Left hindlimb (tissue), 1 donor: ENCODE measurements around the gene MSL3B.

Experiments
- DNase-seq: peaks from one replicate; pipeline ENCODE4 v3.0.0-alpha.2; 2018

MSL3B gene

DNA sequence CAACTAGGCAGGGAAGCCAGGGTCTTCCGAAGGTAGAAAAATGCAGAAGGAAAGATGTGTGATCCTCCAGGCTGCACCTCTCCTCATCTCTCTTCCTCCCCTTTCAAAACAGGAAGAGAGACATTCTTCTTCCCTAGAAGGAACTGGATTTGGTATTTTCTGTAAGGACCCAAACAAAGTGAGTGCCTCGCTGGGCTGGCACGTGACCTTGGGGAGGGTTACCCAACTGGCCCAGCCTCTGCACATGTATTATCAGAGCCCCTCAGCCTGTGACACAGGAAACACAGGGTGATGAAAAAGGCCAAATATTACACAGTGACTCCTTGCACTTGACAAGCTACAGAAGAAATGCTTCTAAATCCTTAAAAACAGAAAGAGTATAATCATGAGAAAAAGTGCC is 16.1 kb downstream of the MSL3B start:
- no peak for DNase-seq

DNA sequence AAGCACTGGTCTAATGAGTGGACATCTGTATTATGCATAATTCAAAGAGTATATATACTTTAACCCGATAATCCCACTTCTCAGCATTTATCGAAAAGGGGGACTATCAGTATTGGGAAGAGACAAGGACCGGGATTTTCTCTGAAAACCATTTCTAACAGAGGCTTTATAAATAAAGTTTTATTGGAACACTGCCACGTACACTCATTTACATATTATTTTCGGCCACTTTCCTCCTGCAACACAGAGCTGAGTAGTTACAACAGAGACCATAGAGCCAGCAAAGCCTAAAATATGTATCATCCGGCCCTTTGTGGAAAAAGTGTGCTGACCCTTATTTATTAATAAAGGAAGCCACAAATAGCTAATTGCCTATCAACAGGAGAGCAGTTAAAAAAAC is 17.0 kb downstream of the MSL3B start:
- DNase-seq, result no peak

DNA sequence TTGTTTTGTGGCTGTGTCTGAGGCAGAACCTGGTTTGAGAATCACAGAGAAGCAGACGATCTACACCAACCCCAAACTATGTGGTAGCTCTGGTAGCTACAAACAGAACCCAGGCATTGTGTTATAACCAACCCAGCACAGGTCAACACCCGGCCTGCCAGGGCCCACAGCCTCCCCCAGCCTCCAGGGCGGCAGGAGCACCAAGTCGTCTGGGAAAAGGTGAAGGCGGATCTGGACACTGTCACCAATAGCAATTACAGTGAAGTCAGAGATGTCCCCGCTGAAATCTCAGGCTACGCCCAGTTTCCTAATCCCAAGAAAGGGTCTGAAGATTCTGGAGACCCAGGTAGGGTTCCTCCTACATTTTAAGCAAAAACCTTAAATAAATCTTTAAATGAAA is 17.4 kb downstream of the MSL3B start:
- no peak for DNase-seq

DNA sequence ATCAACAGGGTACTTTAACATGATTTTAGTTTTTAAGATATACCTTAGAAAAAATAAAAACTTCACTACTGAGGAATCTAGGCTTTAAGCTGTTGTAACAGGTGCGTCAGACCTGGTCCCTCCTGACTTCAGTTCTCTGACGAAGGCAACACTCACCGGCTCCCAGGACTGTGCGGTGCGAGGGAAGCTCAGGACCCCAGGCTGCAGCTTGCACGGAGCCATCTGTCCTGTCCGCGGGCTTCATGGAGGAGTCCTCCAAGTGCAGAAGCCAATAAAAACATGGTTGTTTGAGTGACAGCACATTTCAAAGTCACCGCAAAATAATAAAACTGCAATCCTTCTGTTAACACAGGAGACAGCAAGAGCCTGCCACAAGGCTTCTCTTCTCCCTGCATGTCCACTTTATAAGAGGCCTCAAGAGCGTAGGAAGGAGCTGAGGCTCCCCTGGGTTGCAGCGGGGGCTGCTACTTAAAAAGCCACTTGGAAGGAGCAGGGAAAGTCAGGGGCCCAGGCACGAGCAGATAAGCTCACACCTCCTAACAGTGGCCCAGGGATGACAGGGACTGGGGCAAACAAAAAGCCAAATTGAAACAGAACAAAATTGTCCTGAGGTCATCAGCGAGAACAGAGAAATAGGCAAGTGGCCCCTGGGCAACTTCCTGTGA is 18.4 kb downstream of the MSL3B start:
- no peak for DNase-seq

DNA sequence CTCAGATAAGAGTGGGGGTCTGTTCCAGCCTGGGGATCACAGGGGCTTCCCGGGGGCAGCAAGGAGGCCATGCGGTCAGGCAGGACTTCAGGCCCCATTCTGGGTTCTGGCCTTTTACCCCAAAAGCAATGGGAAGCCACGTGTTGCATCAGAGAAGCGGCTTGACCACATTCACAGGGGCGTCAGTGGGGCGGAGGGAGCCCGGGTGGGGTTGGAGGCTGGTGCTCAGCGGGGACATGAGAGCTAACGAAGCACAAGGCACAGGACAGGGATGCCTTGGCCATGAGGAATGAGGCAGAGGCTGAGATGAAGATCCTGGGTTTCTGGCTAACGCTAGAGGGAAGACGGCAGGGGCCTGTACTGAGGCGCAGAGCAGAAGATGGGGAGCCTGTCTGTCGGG is 19.9 kb downstream of the MSL3B start:
- no peak for DNase-seq

DNA sequence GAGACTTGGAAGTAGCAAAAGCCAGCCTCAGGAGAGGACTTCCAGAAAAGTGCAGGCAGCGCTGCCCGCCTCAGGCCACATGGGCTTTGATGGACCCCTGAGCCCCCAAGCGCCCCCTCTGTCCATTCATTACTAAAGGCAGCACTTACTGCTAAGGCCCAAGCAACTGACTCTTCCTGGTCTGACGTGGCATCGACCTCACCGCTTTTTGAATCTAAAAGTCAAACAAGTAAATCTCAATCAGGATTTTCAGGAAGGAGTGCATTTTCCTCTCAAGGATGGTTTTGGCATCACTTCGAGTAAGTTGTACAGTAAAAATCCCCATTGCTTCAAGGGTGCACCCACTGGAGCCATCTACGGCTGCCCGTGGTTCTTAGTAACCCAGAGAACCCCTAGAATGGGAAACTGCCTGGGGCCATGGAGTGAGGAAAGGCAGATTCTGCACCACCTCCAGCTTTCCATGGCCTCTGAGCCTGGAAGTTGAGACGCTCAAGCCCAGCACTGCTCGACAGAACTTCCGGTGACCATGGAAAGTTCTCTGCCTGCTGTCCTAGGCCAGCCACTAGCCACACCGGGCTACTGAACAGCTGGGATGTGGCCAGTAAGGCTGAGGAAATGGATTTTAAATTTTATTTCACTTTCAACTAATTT is 20.8 kb downstream of the MSL3B start:
- DNase-seq, result no peak

DNA sequence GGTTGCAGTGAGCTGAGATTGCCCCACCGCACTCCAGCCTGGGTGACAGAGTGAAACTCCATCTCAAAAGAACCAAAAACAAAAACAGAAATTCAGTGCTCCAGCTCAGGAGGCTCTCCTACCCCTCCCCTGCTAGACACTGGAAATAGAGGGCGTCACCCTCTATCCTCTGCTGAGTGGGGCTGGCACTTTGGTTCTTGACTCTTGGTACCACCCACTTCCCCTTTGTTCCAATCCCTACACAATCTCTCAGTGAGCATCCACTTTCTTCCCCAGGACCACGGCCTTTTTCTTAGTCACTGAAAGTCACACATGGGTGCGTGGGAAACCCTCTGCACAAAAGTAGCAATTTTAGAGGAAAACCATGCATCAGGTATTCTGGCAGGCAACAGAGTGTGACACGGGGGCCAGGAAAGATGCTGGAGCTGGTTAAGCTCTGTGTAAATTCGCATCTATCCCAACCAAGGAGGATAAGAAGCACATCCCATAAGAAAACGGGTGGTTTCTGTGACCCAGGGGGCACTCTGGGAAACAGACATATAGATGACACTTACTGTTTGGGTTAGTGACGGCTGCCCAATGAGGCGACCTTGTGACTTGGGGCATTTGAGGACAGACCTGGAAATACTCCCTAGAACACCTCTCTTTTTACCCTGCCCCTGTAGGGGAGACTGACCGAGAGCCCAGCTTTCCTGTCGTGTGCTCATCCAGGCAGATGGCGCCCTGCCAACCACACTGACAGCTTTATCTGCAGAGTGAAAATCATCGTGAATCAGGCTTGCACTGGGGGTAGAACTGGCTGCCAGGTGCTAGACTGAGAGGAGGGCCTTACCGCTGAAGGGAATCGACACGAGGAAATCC is 21.6 kb downstream of the MSL3B start:
- no peak for DNase-seq

DNA sequence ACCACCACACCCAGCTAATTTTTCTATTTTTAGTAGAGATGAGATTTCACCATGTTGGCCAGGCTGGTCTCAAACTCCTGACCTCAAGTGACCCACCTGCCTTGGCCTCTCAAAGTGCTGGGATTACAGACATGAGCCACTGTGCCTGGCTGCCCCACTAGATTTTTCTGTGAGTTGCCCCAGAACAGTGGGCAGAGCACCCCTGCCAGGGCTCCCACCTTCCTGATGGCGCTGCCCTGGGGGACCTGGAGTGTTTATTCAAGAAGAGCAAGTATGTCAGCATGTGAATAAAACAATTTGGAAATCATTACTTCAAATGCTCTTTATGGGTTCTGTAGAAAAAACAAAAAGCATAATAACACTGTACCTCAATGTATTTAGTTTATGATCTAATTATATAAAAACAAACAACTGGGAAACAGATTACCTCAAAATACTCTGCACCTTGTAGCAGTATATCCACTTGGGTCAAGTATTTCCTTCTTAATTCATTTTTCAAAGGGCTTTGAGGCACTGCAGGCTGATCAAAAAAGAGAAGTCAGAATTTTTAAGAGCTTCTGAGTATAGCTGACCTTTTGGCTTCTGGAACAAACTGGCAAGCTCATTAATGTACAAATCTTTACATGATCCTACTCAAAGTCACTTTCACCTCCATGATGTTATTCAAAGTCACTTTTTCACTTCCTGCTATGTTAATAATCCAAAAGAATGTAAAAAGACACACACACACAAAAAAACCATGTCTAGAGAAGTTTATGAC is 22.7 kb downstream of the MSL3B start:
- no peak for DNase-seq

DNA sequence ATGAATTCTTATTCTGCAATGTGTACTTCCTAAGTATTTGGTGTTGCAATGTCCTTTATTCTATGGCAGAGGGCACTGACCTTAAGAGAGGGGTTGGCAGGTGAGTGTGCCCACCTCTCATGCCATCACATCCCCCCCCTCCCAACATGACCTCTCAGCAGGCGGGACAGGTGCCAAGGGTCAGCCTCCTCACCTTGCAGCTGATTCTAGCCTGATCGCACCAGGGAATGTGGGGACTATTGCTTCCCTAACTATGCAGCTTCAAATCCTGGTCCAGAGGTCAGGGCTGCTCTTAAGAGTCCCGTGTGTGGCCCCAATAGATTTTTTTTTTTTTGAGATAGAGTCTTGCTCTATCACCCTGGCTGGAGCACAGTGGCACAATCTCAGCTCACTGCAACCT is 23.4 kb downstream of the MSL3B start:
- no peak for DNase-seq

DNA sequence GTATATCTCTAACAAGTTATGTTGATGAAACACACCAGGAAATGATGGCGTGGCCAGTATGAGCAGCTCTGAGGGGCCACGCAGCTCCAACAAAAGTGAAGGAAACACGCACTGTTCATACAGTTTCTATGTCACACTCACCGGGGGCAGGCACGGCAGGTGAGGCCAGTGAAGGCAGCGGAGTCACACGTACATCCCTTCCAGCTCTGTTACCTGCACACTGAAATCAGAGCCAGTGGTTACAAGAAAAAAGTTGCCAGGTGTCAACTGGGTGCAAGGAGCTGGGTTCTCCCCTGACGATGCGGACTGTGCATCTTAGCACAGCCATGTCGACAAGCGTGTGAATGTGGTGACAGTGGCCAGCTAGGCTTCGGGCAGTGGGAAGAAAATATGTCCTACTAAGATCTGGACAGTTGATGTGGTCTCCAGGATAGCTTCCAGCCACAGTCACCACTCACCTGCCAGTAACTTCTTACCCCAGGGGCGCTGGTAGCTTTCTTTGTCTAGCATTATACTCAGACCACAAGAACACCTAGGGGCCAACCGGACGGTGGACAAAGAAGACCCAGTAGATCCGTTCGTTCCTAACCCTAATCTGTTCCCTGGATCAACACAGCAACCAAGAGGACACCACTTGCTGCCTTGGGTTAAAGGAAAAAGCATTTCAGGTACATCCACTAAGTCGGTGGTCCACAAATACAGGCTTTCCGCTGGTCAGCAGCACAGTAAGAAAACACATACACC is 23.9 kb downstream of the MSL3B start:
- no peak for DNase-seq

DNA sequence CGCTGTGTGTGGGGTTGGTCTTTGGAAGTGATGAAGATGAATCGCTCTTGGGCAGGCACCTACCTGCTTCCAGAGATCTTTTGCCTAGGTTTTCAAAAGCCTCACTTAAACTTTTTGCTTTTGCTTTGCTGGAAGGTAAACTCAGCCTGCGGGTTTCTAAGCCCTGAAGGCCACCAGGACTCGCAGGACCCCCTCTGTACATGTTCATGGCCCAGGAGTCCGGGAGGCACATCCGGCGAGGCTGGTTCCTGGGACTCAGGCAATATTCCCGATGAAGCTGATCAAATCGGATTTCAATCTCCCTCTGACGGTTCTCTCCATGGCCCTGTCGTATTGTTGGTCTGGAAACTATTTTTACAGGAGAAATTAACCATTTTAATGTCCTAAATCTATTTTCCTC is 27.0 kb downstream of the MSL3B start:
- no peak for DNase-seq

DNA sequence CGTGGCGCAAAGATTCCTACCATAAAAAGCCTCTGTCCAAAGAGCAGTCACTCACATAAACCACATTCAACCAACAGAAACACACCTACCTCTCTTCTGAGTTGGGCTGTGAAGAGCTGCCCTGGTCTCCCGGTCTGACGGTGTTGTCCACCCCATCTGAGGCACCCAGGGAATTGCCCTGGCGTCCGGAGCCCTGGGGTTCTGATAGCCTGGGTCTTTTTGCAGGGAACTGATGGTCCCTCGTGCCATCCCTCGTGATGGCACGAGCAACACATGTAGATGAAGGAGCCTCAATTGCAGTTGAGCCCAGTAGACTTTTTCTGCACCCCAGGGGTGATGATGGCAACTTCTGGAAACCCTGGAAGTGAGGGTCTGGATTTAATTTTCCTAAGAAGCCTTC is 27.7 kb downstream of the MSL3B start:
- no peak for DNase-seq

DNA sequence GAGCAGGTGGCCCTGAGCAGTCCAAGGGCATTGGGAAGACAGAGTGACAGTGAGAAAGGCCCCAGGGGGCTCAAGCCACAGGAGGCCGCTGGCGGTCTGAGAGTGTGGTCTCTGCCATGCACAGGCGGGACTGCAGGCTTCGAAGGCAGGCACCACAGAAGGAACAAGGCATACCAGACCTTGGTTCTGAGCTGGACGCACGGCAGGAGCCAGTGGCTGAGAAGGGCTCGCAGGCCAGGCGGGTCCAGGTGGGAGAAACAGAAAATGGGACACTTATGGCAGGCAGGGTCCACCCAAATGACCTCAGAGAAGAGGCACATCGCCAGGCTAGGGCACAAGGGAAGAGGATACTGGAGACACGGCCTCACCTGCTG is 28.8 kb downstream of the MSL3B start:
- DNase-seq, result no peak

DNA sequence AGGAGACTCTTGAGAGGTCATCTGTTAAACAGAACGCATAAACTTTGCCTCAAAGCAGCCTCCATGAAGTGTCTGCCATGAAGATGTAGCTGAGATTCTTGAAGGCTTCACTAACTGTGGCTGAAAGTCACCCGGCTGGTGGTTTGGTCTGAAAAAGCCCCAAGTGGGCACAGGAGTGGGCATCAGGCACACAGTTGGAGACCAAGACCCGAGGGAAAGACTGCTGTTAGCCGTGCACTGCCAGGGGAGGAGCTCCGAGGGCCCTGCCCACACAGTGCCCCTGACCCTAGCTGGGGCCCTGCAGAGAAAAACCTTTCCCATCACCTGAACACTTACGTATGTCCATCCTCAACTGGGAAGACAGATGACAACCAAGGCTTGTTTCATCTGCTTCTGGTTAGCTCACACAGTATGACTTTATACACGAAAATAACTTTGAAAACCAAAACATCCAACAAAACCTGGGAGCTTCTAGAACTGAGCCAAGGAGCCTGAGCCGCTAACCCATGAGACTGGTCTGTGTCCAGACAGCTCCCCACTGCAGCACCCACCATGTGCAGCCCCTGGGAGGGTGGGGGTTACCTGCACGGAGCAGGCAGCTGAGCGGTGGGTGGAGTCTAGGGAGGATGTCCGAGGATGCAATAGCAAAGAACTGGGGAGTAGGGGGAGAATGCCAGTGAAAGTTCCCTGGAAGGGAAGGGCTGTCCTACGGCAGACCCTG is 29.3 kb downstream of the MSL3B start:
- DNase-seq, result no peak

DNA sequence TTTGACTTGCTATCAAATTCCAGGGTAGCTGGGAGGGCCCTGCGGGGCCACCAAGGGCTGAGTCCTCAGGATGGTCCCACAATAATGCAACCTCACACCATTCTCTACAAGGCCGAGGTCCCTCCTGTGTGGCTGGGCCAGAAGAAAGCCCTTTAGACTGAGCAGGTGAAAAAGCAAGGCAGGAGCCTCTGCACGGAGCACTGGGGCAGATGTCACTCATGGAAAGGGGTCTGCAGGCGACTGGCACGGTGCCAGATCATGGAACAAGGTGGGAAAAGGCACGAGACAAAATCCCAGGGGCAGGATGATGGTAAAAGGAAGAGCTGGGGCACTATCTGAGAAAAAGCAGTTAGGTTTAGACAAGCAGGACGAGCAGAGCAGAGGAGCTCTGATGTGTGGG is 29.9 kb downstream of the MSL3B start:
- DNase-seq, result no peak

DNA sequence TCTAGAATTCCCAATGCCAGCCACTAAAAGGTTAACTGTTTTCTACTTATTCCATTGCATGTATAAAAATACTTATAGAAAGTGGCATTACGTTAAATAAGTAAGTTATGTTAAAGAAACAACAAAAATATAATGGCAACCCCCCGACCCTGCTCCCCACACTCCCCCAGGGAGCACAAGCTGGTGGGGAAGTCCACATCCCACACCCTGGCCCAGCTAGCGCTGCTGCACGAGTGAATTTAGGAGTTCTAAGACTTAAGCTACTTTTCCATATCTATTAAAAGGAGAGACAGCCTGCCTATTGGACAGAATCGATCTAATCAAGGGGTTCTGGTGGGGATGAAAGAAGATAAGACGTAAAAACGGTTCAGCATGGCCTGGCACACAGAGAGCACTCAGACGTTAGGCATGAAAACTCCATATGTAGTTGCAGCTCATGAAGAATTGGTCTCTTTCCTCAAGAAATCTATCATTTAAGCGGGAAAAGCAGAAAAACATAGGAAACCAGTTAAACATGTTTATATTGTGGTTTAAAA is 30.4 kb downstream of the MSL3B start:
- DNase-seq, result no peak

DNA sequence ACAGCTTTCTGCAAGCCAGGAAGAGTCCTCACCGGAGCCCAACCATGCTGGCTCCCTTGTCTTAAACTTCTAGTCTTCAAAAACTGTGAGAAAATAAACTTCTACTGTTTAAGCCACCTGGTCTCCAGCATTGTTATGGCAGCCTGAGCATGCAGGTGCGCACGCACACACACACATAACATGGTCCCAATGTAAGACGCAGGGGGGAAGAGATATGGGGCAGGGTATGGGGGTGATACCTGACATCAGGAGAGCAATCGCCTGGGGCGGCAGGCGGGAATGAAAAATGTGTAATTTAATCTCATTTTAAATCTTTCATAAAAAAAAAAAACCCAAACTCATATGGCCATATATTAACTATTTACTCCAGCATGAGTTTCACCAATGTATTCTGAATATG is 31.8 kb downstream of the MSL3B start:
- no peak for DNase-seq

DNA sequence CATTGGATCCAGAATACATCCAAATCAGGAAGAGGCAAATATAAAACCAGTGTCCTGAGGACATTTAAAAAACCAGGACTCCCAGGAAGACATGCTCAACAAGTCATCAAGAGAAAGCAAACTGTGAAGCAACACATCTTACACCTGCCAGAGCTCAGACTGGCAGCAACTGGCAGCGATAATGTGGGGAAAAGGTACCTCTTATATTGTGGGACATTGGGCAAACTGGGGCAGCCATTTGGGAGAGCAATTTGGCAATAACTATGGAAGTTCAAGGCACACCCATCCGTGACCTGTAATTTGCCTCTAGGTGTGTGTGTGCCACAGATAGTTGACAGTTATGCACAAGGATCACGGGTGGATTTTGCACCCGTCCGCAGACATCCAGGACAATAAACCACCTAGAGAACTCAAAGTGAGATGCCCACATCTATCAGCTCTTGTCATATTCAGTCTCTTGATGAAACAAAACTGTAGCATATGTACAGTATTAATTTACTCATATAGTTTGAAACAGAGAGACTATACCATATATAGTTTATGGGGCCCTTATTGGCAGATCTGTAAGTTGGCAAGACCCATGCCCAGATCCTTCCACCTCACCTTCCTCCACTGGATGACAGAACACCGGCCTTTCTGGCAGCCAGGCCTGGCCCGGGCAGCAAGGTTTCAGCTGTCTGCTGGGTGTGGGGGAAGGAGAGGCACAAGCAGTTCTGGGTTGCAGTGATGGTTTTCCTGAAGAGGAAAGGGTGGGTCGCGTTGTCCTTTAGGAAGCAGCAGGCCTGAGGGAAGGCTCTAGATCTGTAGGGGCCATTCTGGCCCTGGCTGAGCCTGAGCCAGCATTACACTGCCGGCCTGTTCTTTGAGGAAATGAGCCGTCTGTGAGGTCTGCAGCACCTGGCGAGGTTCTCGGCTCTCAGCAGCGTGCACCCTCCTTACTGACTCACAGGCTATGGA is 32.7 kb downstream of the MSL3B start:
- DNase-seq, result no peak

DNA sequence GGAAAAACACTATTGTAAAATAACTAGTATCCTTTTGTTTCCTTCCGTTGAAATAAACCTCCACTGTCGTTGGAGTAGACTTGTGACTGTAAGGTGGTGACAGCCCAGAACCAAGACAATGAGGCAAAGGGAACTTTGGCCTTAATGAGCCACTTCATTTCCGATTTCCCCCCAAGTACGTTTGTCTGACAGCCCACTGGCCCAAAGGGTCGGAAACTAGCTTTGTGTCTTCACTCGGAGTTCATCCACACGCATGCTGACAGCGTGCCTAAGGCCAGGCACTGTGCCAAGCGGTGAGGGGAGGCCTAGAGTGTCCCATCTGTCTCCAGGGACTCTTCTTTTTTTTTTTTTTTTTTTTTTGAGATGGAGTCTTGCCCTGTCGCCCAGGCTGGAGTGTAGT is 34.8 kb downstream of the MSL3B start:
- DNase-seq, result no peak

DNA sequence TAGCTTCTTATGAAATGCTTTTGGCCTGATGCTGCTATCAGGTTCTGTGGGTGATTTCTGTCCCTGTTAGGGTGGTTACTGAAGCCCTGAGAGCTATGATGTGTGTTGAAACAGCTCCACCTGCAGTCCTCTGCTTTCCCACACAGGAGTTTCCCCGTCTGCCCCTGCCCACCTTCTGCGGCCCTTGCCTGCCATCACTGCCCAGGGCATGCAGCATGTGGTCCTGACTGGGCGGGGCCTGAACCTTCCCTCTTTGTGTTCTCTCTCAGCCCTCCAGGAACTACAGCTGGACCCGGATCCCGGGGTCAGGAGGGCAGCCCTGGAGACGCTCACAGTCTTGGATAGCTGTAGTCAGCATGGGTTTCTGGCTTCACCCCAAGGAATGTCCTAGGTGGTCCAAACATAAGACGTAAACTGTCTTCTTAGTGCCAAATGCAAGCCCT is 35.3 kb downstream of the MSL3B start:
- DNase-seq, result no peak
